ENCODE data around the gene FRMD5. TPM values are rescaled to one million over a fixed set of nuclear protein-coding genes. Genes with fewer than 3 reads are reported as not detected.

The FRMD5 gene
- total RNA-seq, 4 donors from 2014 or later: 0.15 to 2.5 (median 0.29) TPM

DNA sequence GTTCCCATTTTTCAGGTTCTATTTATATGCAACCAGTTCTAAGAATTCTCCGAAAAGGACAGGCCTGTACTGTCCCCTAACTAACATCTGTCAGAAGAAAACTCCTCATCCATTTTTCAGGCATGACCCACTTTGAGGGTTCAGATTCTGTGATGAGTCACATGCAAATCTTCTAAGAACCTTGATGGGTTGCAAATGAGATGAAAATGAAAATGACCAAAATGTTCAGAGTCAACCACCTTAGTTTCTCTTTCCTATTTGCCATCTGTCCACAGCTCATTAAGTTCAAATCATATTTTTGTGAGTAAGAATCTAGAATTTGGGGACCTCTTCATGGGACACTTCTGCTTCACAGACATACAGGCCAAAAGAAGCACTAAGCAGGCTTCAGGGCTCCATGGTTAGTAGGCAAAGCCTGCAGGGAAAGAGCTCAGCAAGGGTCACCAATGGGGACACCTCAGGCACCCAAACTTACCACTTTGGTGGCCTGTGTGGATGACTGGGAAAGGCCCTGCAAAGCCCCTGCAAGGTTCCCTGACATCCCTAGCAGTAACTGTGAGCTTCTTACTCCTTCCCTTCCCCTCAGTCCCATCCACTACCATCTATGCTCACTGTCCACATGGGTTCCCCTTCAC, 246.3 kb downstream of the FRMD5 start:
- WGBS, 2 donors: 88 to 100% methylated on average over 1 of the region's 1 CpG
- TF ChIP-seq POLR2A (IDR thresholded peaks at IDR 0.05): no peak
- TF ChIP-seq, protein P1, sequence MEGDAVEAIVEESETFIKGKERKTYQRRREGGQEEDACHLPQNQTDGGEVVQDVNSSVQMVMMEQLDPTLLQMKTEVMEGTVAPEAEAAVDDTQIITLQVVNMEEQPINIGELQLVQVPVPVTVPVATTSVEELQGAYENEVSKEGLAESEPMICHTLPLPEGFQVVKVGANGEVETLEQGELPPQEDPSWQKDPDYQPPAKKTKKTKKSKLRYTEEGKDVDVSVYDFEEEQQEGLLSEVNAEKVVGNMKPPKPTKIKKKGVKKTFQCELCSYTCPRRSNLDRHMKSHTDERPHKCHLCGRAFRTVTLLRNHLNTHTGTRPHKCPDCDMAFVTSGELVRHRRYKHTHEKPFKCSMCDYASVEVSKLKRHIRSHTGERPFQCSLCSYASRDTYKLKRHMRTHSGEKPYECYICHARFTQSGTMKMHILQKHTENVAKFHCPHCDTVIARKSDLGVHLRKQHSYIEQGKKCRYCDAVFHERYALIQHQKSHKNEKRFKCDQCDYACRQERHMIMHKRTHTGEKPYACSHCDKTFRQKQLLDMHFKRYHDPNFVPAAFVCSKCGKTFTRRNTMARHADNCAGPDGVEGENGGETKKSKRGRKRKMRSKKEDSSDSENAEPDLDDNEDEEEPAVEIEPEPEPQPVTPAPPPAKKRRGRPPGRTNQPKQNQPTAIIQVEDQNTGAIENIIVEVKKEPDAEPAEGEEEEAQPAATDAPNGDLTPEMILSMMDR (IDR thresholded peaks at IDR 0.05): no peak
- DNase-seq (ENCODE audit: low spot score in 2 of 2): no peak
- intact Hi-C loops (cut with DNase I; ENCODE audit: low total_unique reads): no loop called here
- no peak overlapping the region for H3K4me3 ChIP-seq (ENCODE audit: low read depth, poor library complexity, severe bottlenecking)

DNA sequence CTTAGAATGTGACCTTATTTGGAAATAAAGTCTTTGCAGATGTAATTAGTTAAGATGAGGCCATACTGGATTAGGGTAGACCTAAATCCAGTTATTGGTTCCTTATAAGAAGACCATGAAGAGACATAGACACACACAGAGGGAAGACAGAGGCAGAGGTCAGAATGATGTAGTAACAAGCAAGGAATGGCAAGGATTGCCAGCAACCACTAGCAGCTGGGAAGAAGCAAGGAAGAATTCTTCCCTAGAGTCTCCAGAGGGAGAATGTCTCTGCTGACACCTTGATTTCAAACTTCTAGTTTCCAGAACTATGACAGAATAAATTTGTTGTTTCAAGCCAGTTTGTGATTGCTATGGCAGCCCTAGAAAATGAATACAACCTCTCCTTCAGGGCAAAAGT, 251.6 kb downstream of the FRMD5 start:
- intact Hi-C loops (cut with DNase I; ENCODE audit: low total_unique reads): no loop called here
- DNase-seq (ENCODE audit: low spot score in 2 of 2): no peak
- no peak for TF ChIP-seq POLR2A (IDR thresholded peaks at IDR 0.05)
- H3K4me3 ChIP-seq (ENCODE audit: low read depth, poor library complexity, severe bottlenecking): no peak overlapping the region

DNA sequence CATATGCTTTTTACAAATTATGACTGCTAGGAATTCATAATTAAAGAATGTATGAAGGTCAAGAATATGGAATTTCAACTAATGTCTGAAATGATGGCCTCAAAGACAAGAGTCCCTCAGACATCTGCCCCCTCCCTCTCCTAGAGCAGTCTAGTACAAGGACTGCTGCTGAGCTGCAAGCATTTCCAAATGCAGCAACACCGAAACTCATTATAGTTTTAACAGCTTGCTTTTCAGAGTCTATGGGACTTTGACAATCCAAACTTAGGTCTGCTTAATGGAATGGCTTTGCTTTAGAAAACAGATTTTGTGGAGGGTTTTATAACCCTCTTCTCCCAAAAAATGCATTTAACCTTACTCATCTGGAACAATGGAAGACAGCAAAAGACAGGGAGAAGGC, 252.9 kb downstream of the FRMD5 start:
- 79 to 91% methylated on average over 1 of the region's 1 CpG for WGBS, 2 donors

DNA sequence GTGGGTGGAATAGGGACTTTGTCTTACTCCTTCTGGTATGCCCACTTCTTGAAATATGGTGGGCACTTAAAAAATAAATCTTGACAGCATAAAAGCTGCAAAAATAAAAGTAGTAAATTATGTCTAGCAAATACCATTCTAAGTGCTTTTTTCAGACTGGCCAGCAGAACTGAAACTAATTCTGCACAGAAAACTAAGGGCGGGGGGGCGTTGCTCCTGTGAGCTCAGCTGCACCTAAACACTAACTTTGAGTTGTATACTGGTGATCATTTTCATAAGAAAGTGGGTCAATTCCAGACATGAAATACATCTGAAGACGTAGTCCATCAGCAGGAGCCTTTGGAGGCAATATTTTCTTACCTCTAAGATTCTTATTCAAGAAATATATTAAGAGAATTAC, 253.5 kb downstream of the FRMD5 start:
- no peak overlapping the region for H3K4me3 ChIP-seq (ENCODE audit: low read depth, poor library complexity, severe bottlenecking)
- intact Hi-C loops (cut with DNase I; ENCODE audit: low total_unique reads): no loop called here
- DNase-seq (ENCODE audit: low spot score in 2 of 2): no peak
- TF ChIP-seq, protein P1 (IDR thresholded peaks at IDR 0.05): no peak
- TF ChIP-seq POLR2A (IDR thresholded peaks at IDR 0.05): no peak
- WGBS, 2 donors: 77 to 87% methylated on average over 3 of the region's 3 CpGs

More for the DNA sequence above, 252.9 kb downstream of the FRMD5 start:
- DNase-seq (ENCODE audit: low spot score in 2 of 2): no peak
- intact Hi-C loops (cut with DNase I; ENCODE audit: low total_unique reads): no loop called here
- TF ChIP-seq, protein P1 (IDR thresholded peaks at IDR 0.05): no peak
- no peak for TF ChIP-seq POLR2A (IDR thresholded peaks at IDR 0.05)
- no peak overlapping the region for H3K4me3 ChIP-seq (ENCODE audit: low read depth, poor library complexity, severe bottlenecking)

DNA sequence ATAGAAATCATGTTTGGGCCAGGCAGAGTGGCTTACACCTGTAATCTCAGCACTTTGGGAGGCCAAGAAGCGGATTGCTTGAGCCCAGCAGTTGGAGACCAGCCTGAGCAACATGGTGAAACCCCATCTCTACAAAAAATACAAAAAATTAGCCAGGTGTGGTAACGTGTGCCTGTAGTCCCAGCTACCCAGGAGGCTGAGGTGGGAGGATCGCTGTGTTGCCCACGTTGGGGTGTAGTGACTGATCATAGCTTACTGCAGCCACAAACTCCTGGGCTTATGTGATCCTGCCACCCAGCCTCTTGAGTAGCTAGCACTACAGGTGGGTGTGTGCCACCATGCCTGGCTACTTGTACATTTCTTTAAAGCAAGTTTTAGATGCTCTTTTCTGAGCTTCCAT, 254.0 kb downstream of the FRMD5 start:
- H3K4me3 ChIP-seq (ENCODE audit: low read depth, poor library complexity, severe bottlenecking): no peak overlapping the region
- intact Hi-C loops (cut with DNase I; ENCODE audit: low total_unique reads): no loop called here
- 86 to 88% methylated on average over 4 of the region's 4 CpGs for WGBS, 2 donors
- TF ChIP-seq, protein P1 (IDR thresholded peaks at IDR 0.05): no peak
- TF ChIP-seq POLR2A (IDR thresholded peaks at IDR 0.05): no peak
- no peak for DNase-seq (ENCODE audit: low spot score in 2 of 2)

DNA sequence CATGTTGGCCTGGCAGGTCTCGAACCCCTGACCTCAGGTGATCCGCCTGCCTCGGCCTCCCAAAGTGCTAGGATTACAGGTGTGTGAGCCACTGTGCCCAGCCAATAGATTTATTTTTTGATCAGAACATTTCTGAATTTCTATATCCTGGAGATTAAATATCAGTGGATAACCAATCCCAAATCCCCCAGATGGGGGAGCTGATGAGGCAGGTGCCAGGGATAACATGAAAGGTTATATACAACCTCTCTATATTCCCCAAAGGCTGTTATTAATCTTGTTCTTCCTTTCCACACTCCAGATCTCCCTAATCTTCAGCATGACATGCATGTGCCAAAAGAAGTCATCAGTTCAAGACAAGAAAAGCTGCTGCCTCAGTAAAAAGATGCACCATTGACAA, 256.0 kb downstream of the FRMD5 start:
- 81 to 88% methylated on average over 3 of the region's 3 CpGs for WGBS, 2 donors

More for the DNA sequence above, 256.0 kb downstream of the FRMD5 start:
- no peak overlapping the region for H3K4me3 ChIP-seq (ENCODE audit: low read depth, poor library complexity, severe bottlenecking)
- intact Hi-C loops (cut with DNase I; ENCODE audit: low total_unique reads): no loop called here
- no peak for TF ChIP-seq POLR2A (IDR thresholded peaks at IDR 0.05)
- TF ChIP-seq, protein P1 (IDR thresholded peaks at IDR 0.05): no peak
- DNase-seq (ENCODE audit: low spot score in 2 of 2): no peak

All from lower leg skin (tissue), 4 donors.